IPS-11a (cell line): ENCODE data around the gene IDH3G.
A peak's percentile ranks its signal among the peaks of the same experiment; 100 is the strongest.
"Not testable (repeated sequence)": the region's sequence is repeated elsewhere in the genome, so short reads cannot be mapped to it uniquely, and the experiment has no call there.

ENCODE experiments used
- H3K4me3 ChIP-seq: one replicate; pipeline ENCODE4 v1.5.1; 2013; ENCODE audit warnings: low read depth, low read length, control low read depth

IDH3G gene

DNA sequence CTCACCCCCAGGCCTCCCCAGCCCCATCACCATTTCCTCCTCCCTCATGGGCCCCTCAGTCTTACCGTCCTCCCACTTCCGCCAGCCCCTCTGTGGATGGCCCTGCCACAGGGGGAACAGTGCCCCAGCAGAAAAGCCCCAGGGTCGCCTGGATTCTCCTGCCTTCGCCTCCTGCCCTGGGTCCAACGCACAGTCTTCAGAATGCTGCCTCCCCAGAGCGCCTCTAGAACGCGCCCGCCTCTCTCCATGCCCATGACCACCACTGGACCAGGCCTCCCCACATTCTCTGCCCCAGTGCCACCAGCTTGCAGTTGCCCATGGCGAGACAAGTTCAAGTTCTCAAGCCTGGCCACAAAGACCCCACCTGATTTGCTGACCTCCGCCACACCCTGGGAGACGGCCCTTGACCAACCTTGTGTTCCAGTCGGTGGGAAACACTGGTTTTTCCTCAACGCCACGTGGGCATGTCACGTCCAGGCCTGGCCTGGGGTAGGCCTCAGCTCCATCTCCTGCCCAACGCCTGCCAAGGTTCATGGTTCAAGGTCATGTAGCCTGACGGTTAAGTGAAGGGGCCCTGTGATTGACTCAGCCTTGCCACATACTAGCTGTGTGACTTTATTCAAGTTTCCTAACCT is 30.8 kb downstream of the IDH3G start:
- H3K4me3 ChIP-seq, result no peak overlapping the region

DNA sequence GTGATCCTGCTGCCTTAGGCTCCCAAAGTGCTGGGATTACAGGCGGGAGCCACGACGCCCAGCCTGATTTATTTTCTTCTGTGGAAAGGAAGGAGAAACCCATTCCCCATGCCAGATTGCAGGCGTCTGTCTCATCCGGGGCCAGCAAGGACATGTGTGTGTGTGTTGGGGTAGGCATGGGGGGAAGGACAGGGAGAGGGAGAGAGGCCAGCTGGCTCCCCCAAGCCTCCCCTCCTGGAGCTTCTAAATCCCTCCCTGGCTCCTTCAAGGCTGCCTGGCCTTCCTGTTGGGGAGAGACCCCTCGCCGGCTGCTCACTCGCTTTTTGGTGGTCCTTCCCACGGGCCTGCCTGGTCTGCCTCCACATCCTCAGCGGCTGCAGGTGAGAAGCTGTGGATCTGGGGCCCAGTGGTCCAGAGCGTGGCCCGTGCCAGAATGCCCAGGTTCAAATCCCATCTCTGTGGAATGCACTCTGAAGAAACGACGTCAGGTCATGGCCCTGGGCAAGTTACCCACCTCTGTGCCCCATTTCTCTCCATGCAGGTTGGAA is 31.5 kb downstream of the IDH3G start:
- no peak overlapping the region for H3K4me3 ChIP-seq

DNA sequence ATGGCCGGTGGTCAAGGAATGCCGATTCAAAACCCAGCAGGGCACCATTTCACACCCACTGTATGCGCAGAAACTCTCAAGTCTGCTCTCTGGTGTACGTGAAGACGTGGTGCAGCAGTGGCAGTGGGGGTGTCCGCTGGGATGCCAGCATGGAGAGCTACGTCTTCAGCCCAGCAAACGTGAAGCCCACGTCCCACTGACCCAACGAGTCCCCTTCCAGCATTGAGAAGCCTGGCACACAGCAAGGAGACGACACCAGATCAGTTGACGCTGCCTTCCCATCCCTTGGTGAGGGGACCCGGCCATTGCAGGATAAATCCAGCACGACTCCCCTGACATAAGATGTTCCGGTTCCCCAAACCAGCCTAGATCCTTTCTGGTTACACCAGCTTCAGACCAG is 32.3 kb downstream of the IDH3G start:
- H3K4me3 ChIP-seq, result no peak overlapping the region

DNA sequence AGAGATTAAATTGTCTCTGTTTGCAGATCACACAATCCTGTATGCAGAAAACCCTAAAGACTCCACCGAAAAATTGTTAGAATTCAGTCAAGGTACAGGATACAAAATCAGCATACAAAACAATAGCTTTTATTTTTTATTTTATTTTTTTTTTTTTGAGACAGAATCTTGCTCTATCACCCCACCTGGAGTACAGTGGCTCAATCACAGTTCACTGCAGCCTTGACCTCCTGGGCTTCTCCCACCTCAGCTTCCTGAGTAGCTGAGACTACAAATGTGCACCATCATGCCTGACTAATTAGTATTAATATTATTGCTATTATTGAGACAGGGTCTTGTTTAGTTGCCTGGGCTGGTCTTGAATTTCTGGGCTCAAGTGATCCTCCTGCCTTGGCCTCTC is 39.0 kb downstream of the IDH3G start:
- H3K4me3 ChIP-seq, result no peak overlapping the region

DNA sequence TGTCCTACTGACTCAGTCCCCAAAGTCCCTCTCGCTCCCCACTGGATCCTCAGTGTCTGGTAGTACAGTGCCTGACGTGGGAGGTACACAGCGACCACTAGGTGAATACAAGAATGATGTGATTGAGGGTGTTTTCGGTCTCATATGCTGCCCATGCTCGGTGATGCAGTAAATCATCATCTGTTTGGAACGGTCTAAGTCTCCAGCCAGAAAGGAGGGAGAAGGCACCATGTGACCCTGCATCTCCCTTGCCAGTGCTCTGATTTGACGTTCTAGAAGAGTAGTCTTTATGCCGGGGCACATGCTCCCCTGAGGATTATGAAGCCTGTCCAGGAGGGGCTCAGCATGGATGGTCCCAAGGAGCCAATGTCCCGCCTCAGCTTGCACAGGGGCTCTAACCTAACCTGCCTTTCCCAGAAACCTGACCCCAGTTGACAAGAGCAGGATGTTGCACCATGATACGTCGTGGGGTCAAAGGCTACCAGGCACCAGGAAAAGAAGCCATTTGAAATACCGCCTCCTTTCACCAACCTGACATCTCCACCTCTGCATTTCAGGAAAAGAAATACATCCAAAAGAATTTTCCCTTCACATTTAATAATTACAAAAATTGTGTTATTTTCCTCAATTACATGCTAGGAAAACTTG is 43.9 kb downstream of the IDH3G start:
- H3K4me3 ChIP-seq, result no peak overlapping the region

DNA sequence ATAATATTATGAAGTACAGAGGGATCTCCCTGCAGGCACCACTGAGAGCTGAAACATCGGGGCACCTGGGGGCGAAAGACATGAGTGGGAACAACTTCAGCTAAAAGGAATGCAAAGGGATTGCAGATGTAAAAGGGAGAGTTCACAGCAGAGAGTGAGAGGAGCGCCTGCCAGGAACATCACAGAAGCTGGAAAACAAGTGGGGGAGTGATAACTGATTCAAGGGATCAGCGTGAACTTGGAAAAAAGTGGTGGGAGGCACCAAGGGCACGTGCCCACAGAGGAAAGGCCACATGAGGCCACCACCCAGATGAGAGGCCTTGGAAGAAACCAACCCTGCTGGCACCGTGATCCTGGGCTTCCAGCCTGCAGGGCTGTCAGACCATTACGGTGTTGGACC is 45.2 kb downstream of the IDH3G start:
- H3K4me3 ChIP-seq, result not testable (repeated sequence)

DNA sequence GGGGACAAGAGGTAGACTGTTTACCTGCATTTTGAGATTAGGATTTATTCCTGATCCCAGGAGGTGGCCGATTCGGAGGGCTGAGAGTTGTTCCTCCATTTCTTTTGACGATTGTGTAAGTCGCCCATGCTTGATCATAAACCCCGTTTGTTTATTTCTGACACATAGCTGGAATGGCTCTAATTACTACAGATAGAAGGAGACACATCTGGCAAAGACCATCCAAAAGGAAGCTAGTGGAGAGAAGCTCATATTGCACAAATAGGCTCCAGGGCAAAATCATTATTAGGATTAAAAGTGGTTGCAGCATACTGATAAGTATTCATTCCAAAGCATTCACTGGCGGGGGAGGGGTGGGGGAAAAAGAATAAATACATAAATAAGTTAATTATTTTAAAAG is 47.2 kb downstream of the IDH3G start:
- H3K4me3 ChIP-seq, result not testable (repeated sequence)

DNA sequence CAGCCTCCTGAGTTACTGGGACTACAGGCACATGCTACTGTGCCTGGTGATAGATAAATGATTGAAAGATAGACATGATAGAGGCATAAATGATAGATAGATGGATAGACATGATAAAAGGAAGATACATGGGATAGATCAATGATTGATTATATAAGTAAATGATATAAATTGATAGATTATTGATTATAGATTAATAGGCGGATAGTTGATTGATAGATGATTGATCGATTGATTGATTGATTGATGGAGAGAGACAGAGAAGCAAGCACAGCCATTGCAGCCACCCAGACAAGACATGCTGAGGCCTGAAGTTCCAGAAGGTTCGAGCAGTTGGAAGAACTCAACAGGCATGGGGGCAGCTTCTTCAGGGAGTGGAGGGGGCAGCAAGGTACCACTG is 47.8 kb downstream of the IDH3G start:
- no peak overlapping the region for H3K4me3 ChIP-seq

DNA sequence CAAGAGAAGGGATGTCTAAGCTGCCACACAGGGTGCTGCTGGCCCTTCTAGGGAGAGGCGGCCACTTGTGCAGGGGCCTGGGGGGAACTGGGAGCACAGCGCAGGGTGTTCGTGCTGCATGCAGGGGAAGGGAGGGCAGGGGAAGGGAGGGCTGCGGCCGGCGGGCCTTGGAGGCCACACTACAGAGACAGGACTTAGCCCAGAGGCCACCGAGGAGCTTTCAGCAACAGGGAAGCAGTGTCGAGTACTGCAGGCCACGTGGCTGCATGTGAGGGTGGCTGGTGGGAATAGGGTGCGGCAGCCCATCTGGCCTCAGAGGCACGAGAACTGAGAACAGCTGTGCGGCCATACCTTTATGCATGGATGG is 49.1 kb downstream of the IDH3G start:
- H3K4me3 ChIP-seq, result not testable (repeated sequence)

DNA sequence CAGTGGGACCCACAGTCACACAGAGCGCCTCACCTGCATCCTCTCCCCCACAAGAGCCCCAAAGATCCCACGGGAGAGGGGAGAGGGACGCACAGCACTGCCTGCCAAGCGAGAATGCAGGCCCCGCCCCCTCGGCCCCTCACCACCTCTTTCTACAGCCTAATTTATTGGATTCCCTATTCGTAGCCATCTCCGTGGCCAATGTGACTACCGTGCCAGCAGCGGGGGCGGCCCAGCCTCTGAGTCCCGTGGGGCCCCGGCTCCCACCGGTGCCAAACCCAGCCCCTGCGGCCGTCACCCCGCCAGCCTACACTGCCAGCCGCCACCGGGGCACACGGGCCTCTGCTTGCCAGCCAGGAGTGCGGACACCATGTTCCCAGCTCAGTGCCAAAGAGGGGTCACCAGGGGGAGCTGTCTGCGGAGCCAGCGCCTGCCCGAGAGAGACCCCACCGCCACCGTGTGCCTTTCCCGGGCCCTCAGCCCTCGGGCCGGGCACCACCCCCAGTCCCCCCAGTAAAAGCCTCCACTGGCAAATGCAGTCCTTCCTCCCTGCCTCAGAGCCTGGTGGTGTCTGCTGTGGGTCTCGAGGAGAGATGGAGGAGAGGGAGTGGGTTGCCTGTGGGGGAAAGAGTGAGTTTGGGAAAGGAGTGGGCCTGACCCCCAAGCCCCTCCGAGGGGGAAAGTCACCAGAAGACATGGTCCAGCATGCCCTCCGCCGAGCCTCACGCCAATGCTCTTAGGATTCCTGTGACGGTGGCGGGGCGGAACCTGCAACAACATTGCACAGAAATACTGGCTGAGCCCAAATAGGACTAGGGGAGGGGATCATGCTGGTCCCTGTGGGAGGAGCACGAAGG is 49.7 kb downstream of the IDH3G start:
- H3K4me3 ChIP-seq, result peak overlapping the region; percentile 17

DNA sequence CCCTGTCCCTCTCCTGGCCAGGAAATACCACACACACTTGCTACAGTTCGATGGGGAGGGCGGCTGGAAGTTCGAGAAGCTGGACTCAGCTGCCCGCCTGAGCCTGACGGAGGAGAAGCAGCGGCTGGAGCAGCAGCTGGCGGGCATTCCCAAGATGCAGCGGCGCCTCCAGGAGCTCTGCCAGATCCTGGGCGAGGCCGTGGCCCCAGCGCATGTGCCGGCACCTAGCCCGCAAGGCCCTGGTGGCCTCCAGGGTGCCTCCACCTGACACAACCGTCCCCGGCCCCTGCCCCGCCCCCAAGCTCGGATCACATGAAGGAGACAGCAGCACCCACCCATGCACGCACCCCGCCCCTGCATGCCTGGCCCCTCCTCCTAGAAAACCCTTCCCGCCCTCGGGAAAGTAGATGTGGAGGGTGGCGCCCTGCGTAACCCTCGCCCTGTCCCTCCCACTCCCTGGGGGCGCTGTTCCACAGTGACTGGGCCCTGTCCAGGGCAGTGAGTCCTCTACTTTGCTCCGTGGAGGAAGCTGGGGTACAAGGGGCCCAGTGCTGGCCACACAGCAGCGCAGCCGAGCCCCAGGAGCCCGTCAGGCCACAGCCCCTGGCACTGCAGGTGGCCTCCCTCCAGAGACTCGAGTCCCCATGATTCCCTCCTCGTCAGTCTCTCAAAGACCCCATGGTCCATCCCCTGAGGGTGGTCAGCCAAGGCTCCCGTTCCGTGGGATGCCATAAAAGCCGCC is 50.5 kb downstream of the IDH3G start:
- H3K4me3 ChIP-seq, result peak overlapping the region; percentile 17

DNA sequence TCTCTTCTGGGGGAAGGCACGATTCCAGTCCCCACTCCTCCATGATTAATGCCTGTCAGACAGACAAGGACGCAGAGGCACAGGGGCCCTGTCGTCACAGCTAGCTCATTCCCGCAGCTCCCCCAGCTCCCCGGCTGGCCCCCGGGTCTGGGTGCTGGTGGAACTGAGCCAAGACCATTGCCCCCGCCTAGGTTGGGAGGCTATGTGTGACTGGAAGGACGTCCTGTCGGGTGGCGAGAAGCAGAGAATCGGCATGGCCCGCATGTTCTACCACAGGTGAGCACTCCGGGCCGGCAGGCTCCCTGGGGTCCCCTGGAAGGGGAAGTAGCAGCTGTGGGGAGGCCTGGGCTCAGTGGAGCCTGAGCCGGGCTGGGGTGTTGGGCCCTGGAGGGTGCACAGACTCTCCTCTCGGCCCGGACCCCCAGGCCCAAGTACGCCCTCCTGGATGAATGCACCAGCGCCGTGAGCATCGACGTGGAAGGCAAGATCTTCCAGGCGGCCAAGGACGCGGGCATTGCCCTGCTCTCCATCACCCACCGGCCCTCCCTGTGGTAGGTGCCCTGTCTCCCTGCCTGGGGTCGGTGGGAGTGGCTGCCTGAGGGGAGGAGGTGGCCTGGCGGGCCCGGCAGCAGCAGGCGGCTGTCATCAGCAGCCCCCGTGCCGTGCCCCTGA is 51.2 kb downstream of the IDH3G start:
- not testable (repeated sequence) for H3K4me3 ChIP-seq

DNA sequence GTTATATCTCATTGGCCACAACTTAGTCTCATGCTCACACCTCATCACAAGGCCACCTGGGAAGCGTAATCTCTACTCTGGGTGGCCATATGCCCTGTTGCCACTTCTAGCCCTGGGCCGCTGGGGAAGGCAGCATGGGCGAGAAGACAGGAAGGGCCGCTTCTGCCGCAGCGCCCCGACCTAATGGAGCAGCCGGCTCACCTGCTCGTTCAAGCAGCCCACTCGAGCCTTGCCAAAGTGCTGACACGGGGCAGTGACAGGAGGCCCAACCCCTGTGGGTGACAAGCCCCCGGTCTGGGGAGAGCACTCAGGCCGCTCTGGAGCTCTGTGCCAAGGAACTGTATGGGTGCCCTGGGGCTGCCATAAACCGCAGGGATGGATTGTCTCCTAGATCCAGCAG is 52.1 kb downstream of the IDH3G start:
- not testable (repeated sequence) for H3K4me3 ChIP-seq

DNA sequence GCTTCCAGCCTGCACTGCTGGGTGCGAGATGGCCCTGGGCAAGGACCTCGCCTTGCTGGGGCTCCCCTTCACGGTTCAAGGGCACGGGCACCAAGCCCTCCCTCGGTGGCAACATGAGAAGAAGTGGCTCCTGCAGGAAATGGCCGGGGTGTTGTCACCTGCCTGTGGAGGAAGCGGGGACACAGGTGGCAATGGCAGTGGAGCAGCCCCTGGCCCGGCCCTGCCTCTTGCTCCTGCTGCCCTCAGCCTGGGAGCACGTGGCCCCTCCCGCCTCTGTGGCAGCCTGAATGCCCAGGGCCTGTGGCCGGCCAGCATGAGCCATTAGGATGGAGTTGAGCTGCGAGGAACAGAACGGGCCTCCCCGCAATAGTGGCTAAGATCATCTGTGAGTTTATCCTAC is 52.7 kb downstream of the IDH3G start:
- H3K4me3 ChIP-seq, result no peak overlapping the region

DNA sequence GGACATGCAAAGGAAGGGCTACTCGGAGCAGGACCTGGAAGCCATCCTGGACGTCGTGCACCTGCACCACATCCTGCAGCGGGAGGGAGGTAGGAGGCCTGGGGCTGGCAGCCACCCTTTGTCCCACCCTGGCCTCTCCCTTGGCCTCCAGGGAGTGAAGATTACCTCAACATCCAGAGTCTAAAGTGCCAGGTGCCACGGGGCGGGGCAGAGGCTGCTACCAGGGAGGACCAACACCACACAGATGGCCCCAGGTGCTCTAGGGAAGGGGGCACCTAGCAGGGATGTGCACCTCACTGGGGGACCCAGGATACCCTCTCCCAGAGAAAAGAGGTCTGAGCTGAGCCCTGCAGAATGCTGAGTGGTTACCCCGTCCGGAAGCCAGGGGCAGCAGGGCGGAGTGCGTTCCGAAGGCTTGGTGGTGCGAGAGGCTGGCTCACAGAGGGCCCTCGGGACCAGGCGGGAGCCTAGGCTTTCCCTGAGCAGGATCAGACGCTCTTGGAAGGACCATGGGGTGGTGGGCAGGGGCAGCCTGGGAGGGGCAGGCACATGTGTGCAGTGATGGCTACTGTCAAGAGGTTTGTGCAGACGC is 53.4 kb downstream of the IDH3G start:
- no peak overlapping the region for H3K4me3 ChIP-seq

DNA sequence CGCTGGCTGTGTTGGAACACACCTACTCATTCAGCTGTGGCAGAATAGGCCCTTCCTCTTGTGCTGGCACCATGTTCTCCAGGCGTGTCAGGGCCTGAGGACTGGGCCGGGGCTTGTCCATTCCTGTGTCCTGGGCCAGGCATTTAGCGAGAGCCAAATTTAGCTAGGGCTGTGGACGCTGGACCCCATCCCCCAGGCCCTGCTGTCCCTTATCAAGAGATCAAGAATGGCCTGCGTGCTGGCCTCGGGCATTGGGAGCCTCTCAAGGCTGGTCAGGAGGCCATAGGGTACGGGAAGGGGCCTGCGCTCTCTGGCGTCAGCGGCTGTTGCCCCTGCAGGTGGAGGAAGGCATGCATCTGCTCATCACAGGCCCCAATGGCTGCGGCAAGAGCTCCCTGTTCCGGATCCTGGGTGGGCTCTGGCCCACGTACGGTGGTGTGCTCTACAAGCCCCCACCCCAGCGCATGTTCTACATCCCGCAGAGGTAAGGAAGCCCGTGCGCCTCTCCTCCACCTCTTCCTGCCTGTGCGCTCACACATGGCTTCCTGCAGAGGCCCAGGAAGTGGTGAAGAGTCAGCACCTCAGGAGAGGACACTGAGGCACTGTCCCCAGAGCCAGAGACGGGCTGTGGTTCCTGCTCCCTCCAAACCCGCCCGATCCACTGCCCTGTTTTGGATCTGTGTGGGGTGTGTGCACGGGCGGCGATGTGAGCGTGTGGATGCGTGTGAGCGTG is 54.3 kb downstream of the IDH3G start:
- H3K4me3 ChIP-seq, result no peak overlapping the region

DNA sequence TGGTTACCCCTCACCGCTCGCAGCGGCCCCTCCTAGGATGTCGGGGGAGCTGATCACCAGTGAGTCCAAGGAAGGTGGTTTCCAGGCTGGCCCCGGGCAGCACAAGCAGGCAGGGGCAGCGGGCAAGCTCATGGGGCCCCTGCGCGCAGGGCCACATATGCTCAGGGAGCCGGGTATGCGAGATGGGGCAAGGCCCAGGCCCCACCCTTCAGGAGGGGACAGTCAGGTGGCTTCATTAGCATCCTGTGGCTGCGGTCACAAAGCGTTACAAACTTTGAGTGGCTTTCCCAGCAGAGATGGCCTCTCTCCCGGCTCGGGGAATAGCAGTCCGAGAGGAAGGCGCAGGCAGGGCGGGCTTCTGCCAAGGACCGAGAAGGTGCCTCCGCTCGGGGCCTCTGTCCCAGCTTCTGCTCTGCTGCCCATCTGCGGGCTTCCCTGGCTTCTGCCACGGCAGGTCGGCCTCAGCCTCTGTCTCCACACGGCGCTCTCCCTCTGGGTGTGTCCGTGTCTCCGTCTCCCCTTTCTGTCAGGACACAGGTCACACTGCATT is 56.0 kb downstream of the IDH3G start:
- no peak overlapping the region for H3K4me3 ChIP-seq

DNA sequence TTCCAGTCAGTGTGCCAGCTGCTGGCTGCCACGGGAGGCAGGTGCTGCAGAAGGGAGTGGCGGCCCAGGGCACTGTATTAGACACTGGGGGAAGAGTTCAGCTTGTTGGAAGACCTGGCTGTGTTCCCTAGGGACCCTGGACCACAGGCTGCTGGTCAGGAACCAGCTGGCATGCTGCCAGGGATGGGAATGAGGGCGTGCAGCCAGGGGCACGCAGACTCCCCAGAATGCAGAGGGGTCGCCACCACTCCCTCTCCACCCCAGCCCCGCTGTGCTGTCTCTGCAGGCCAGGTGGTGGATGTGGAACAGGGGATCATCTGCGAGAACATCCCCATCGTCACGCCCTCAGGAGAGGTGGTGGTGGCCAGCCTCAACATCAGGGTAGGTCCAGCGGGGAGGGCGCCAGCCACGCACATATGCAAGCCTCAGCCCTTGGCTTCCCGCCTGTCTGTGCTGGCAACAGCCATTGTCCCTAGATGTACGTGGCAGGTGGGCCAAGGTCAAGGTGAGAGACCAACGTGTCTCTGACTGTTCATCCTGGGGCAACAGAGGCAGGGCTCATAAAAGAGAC is 57.2 kb downstream of the IDH3G start:
- no peak overlapping the region for H3K4me3 ChIP-seq
